Ishikawa (cell line): ENCODE data around the gene PPM1L.

Experiments used
- EP300 ChIP-seq: IDR thresholded peaks from 2 replicates; pipeline ENCODE4 v1.6.1; 2012; ENCODE audit warnings: borderline replicate concordance
- YY1 ChIP-seq: IDR thresholded peaks from 2 replicates; pipeline ENCODE4 v1.6.1; 2012; ENCODE audit warnings: low read depth

- no peak for TF ChIP-seq YY1
- TF ChIP-seq EP300 = no peak
Measured at GRCh38 chr3:161042023-161042501, 286.0 kb downstream of the PPM1L start.
